GM18511 (cell line): Measurements from ENCODE around the gene B4GALNT2.
A peak's percentile ranks its signal among the peaks of the same experiment; 100 is the strongest.
"Not testable (repeated sequence)": the region's sequence is repeated elsewhere in the genome, so short reads cannot be mapped to it uniquely, and the experiment has no call there.

Experiments
- ATAC-seq: cut with Tn5 transposase; IDR thresholded peaks from one replicate; pipeline ENCODE4 v1.9.1; 2021; ENCODE audit warnings: mild to moderate bottlenecking, moderate library complexity; ENCODE audit not compliant: unreplicated experiment

B4GALNT2 gene

DNA sequence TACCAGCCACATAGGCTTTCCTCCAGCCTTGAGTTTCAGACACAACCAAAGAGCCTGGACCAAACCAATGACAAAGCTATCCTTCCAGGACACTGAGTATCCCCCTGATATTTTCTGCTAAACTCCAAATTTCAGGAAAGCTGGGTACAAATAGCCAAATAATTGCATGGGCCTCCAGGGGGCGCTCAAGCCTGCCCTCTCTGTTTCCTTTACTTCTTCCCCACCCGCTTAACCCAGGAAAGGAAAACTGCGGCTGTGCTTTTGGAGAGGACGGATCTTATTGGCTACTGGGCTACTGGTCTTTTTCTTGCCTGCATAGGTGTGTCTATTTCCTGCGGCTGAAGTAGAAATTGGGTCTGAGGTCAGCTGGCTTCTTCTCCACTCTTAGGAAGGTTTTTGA lies 47.7 kb downstream of the B4GALNT2 start:
- no peak for ATAC-seq

GRCh38 chr17:49180998-49181635 lies 48.5 kb downstream of the B4GALNT2 start:
- ATAC-seq = no peak

DNA sequence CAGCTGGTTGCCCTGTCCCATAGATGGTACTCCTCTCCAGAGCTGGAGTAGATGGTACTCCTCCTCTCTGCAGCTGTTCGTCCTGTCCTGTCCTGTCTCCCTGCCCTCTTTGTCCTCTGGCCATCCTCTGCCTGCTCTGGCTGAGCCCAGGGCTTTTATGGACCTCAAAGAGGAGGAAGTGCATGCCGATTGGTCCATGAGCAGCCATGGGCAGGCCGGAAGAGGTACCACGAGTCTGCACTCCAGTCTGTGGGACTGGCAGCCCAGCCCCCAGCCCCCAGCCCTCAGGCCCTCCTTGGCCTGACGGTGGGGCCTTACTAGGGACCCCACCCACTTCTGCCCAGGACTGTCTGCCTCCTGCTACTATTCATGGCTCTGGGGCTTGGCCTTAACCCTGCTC lies 50.8 kb downstream of the B4GALNT2 start:
- ATAC-seq = no peak

GRCh38 chr17:49183801-49184200 lies 51.2 kb downstream of the B4GALNT2 start:
- ATAC-seq = no peak

DNA sequence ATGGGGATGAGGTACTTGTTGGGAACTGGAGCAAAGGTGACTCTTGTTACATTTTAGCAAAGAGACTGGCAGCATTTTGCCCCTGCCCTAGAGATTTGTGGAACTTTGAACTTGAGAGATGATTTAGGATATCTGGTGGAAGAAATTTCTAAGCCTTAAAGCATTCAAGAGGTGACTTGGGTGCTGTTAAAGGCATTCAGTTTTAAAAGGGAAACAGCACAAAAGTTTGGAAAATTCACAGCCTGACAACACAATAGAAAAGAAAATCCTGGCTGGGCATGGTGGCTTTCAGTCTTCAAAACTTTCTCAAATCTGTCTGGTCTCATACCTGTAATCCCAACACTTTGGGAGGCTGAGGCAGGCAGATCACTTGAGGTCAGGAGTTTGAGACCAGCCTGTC lies 52.0 kb downstream of the B4GALNT2 start:
- not testable (repeated sequence) for ATAC-seq

GRCh38 chr17:49185381-49185780 lies 52.8 kb downstream of the B4GALNT2 start:
- ATAC-seq = not testable (repeated sequence)

- ATAC-seq = no peak
Measured at GRCh38 chr17:49187301-49187700, 54.7 kb downstream of the B4GALNT2 start.

- no peak for ATAC-seq
Measured at GRCh38 chr17:49190932-49191331, 58.4 kb downstream of the B4GALNT2 start.

- peak; percentile 0 for ATAC-seq
Measured at GRCh38 chr17:49191409-49191916, 58.9 kb downstream of the B4GALNT2 start.

DNA sequence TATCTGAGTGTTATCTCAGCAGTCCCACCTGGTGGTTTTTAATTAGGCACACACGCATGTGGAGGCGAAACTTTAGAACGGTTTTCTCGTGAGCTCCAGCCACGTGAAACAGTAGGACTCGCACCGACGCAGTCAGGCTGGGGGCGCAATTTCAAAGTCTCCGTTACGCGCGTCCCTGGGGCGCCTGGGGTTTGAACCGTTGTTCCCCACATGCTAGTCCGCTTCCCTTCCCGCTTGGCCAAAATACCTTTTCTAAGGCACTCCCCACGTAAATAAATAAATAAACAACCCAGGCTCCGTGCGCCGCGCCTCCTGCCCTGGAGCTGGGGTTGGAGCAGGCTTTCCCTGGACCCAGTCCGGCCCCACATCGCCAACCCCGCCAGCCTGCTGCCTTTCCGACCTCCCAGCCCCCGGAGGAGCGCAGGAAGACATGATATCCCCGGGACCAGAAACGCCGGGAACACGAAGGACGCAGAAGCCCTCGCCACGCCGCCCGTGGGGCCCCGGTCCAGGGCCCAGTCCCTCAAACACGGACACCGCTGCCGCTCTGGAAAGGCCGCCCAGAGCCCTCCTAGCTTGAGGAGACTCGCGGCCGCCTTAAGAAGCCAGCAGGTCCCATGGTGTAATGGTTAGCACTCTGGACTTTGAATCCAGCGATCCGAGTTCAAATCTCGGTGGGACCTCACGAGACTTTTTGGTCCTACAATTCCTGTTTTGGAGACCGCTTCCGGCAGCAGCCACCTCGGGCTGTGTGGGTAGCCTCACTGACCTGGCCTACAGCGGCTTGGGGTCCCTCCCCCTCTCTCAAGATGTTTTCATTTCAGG lies 59.6 kb downstream of the B4GALNT2 start:
- ATAC-seq = peak; percentile 65

DNA sequence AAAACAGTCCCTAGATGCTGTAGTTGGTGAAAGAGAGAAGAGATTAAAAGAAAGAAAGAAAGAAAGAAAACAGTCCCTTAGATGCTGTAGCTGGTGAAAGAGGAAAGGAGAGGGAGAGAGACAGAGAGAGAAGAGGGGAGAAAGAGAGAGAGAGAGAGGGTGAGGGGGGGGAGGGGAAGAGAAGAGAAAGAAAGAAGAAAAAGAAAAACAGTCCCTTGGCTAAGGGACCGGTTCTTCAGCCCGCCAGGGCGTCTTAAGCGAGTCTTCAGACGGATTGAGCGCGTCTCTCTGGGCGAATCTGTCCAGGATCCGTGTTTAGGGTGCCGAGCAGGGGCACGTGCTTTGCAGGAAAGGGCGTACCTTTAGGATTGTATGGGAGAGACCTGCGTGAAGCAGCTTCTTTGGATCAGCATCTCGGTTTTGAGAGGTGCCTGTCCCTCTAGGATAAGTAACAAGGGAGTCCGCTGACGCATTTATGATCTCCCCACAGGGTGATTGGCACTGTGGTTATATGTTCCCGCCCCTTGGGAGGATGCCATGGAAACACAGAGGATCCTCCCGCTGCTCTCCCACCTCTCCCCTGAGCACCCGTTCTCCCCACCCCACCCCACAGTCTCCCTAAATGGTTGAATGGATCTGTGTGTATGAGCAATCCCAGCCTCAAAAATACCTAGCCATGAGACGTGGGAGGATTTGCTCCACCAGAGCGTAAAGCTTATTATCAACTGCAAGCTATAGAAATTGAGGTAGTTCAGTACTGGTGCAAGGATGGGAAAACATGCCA lies 61.1 kb downstream of the B4GALNT2 start:
- no peak for ATAC-seq

DNA sequence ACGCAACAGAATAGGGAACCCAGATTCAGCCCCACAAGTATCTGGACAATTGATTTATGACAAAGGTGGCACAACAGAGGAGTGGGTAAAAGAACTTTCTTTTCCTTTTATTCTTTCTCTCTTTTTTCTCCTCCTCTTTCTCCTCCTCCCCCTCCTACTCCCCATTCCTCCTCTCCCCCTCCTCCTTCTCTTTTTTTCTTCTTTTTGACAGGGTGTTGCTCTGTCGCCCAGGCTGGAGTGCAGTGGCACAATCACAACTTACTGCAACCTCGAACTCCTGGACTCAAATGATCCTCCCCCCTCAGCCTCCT lies 61.7 kb downstream of the B4GALNT2 start:
- ATAC-seq = no peak

DNA sequence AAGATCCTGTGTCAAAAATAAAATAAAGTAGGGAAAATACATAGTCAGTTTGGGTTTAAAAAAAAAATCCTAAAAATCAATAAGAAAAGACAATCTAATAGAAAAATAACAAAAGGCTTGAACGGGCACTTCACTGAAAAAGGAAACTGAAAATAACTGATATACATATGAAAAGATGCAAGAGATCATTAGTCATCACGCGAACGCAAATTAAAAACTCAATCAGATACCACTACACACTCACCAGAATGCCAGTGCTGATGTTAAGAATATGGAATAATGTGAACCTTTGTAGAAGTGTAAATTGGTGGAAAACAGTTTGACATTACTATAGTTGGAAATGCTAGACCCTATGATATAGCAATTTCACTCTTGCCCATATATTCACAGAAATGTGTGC lies 63.2 kb downstream of the B4GALNT2 start:
- no peak for ATAC-seq

DNA sequence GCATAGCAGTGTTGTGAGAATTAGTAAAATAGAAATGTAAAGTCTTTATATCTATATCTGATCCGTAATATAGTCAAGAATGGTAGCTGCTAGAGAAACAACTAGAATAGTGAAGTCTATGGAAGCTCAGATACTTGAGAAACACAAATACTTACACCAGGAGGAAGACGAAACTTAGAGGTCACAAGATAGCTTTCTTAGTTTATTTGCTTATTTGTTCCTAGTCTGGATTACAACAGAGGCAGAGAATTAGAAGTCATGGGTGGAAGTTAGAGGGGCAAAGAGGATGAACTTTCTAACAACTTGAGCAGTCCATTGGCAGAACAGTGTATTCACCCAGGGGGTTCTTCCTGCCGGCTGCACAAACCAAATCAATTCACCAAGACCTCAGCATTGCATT lies 64.0 kb downstream of the B4GALNT2 start:
- no peak for ATAC-seq

DNA sequence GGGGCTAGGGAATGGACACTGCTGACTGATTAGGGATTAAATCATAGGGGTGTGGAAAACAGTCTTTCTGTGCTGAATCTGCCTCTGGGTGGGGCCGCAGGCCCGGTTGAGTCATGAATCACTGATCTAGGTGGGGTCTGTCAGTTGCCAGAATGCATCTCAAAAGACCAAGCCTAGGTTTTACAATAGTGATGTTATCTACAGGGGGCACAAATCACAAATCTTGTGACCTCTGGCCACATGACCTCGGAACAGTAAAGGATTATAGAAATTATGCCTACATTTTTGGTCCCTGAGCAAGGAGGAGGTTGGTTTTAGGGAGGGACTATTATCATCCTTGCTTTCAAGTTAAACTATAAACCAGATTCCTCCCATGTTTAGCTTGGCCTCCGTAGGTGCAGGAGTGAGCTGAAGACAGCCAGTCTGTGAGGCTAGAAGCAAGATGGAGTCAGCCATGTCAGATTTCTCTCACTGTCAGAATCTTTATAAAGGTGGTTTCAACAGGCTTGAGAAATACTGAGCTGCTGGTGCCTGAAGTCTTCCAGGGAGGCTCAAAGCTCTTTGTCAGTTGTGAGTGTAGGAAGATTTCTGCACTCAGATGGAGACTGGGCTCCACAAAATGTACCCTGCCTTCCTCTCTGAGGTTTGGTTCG lies 64.9 kb downstream of the B4GALNT2 start:
- no peak for ATAC-seq

- ATAC-seq = no peak
Measured at GRCh38 chr17:49198211-49198610, 65.6 kb downstream of the B4GALNT2 start.

DNA sequence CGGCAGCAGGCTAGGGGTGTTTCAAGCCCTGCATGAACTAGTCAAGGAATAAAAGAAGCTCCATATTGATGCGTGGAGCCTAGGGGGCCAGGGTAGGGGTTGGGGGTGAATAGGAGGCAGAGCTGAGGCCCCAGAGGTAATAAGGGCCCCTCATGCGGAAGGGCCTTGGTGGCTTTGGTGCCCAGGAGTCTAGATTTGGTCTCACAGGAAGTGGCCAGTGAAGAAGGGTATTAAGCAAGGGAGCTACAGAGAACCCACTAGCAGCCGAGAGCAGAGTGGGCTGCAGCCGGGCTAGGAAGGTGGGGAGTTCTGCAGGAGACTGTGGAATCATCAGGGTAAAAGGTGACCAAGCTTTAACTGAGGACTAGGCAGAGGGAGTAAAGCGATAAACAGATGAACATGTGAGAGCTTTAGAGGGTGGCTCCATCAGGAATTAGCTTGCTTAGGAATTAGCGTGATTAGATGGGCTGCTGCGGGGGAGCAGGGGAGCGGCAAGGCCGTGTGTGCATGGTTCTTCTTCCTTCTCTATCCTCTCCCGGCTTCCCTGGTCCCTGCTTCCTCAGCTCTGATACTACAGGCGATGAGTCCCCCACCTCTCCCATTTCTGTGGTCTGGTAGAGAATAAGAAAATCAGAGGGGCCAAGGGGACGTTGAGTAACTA lies 68.0 kb downstream of the B4GALNT2 start:
- no peak for ATAC-seq

DNA sequence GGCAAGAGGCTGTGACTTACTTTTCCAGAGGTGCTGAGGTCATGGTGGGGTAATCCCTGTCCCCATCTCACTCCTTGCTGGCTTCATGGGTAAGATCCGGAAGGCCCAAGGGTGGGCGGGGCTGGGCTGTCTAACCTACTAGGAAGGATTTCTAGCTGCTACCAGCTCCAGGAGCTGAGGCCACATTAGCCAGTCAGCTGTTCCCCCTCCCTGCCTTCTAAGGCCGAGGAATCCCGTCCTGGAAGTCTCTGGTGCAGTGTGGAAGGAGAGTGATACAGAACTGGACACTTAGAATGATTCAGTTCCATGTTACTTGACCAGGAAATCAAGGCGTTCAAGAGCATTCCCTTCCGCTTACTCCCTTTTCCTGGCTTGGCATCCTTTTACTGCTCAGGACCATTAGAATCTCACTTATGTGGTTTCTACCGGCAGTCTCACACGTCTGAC lies 68.9 kb downstream of the B4GALNT2 start:
- no peak for ATAC-seq

GRCh38 chr17:49203796-49204195 lies 71.2 kb downstream of the B4GALNT2 start:
- no peak for ATAC-seq

- no peak for ATAC-seq
Measured at GRCh38 chr17:49204516-49204915, 71.9 kb downstream of the B4GALNT2 start.
